Renal cortical epithelial cell (primary cell): ENCODE results near the gene SOX10. TPM values are rescaled to one million over a fixed set of nuclear protein-coding genes. Genes with fewer than 3 reads are reported as not detected.
A peak's percentile ranks its signal among the peaks of the same experiment; 100 is the strongest.
"Not testable (repeated sequence)": the region's sequence is repeated elsewhere in the genome, so short reads cannot be mapped to it uniquely, and the experiment has no call there.

Experiments
- DNase-seq: peaks from one replicate; pipeline ENCODE4 v3.0.0-alpha.2; 2011; ENCODE audit warnings: low read depth
- total RNA-seq: library from RNA; depleted of rRNA; stranded (reverse); fragments of >200 nt; gene quantifications from 2 replicates; pipeline ENCODE4 v1.2.3, GENCODE V29; 2014

The SOX10 gene
- total RNA-seq, 1 donor from 2014 or later = not detected

DNA sequence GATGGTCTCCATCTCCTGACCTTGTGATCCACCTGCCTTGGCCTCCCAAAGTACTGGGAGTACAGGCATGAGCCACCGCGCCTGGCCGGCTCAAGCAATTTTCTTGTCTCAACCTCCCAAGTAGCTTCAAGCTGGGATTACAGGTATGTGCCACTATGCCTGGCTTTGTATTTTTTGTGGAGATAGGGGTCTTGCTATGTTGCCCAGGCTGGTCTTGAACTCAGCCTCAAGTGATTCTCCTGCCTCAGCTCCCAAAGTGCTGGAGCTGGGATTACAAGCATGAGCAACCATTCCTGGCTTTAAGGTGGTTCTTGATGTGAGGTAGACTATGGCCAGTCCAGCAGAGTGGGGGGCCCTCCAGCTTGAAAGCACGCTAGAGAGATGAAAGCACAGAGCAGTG is 23.3 kb downstream of the SOX10 start:
- no peak for DNase-seq

DNA sequence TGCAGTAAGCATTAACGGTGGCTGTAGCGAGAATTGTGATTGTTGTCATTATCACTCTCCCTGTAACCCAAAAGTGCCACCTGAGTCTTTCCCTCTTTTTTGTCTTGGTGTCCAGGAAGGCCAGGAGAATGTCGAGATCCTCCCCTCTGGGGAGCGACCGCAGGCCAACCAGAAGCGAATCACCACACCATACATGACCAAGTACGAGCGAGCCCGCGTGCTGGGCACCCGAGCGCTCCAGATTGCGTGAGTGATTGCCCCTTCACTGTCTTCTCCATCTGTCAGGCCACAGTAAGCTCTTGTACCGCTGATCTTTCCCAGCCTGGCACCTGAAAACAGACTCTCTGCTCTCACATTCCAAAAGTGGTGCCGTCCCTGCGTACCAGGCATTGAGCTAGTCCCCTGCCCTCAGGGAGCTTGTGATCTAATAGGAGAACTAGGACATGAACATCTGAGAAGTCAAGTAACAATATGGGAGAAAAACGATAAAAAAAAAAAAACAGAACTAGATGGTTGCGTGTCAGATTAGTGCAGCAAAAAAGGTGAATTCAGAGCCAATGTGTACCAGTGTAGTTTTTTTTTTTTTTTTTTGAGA is 25.0 kb downstream of the SOX10 start:
- DNase-seq = no peak

DNA sequence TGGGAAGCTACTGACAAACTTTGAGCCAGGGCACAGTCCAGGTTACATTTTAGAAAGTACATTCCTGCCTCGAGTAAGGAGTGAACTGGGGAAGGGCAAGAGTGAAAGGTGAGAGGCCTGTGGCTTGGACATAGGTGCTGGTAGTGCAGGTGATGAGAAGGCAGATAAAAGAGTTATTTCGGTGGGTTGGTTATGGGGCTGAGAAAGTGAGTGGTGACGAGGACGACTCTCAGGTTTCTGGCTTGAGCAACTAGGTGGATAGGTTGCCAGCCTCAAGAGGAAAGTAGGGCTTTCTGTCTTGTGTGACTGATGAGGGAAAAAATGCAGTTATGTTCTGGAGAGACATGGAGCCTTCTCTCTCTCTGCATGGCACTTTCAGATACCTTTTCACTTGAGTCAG is 27.1 kb downstream of the SOX10 start:
- DNase-seq = no peak

DNA sequence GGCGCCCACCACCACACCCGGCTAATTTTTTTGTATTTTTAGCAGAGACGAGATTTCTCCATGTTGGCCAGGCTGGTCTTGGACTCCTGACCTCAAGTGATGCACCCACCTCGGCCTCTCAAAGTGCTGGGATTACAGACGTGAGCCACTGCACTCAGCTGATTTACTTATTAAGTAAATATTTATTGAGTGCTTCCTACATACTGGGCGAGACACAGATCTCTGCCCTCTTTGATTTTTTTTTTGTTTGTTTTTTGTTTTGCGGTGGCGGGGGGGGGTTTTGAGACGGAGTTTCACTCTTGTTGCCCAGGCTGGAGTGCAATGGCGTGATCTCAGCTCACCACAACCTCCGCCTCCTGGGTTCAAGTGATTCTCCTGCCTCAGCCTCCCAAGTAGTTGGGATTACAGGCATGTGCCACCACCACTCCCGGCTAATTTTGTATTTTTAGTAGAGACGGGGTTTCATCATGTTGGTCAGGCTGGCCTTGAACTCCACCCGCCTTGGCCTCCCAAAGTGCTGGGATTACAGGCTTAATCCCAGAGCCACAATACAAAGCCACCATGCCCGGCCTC is 28.4 kb downstream of the SOX10 start:
- not testable (repeated sequence) for DNase-seq

DNA sequence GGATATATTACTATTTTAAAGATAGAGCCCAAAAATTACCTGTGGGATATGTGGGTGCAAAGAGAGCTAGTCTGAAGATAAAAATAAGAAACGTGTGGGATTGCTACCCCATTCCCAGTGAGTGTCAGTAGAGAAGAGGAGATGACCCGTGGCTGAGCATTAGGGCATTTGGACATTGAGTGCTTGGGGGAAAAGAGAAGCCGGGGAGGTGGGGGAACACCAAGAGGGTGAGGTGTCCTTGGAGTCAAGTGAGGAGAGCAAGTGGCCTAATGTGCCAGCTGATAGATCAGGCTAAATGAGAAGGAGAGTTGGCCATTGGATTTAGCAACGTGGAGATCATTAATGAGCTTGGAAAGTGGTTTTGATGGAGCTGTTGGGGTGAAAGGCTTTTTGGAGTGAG is 29.7 kb downstream of the SOX10 start:
- no peak for DNase-seq

DNA sequence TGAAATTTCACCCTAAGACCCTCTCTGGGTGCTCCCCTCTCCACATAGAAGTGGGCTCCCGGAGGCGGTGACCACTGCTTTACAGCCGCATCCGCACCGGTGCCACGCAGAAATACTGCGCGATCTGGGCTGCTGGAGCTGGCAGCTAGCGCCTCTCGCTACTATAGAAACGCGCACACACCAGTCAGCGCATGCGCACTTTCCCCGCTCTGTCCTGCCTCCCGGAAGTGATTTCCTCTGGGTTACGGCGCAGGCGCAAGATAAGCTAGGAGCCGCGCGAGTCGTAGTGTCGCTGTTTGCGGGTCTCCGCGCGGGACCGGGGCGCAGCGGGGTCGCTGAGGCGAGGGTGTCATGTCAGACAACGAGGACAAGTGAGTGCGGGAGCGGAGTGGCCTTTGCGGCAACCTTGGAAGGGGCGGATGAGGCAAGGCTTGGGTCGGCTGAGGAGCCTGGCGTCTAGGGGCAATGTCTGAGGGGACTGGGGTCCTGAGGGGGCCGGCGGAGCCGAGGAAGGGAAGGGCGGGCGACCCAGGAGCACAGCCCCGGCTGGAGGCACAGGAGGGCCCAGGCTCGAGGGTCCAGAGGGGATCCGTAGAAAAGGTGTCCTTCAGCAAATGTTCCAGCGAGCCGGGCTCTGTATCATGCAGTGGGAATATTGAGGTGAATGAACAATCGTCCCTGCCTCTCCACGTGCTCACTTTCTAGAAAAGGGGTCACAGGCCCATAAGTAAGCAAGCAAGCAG is 30.7 kb downstream of the SOX10 start, which contains the start of the genes C22orf23 and POLR2F:
C22orf23 (minus strand) TSS at position 165 of the 743 bp plus-strand sequence. CDS start 452 bp downstream, outside the sequence.
POLR2F (plus strand) TSS at position 263 of the 743 bp plus-strand sequence; CDS start at position 352, 89 bp downstream.
- peak; percentile 90 for DNase-seq

DNA sequence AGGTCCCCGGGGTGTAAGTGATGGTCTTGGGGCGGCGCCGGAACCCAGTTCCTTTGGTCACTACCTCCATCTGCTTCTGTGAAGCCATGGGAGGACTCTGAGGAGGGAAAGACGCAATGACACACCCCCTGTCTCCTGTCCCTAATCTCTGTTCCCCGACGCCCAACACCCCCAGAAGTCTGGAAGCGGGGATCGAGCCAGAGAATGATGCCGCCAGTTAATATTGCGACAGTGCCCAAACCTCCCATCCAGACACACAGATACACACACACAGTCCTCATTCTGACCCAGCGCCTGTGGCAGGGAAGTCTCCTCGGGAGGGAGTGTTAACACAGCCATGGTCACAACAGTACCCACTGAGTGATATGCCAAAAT is 31.3 kb downstream of the SOX10 start:
- DNase-seq = no peak

DNA sequence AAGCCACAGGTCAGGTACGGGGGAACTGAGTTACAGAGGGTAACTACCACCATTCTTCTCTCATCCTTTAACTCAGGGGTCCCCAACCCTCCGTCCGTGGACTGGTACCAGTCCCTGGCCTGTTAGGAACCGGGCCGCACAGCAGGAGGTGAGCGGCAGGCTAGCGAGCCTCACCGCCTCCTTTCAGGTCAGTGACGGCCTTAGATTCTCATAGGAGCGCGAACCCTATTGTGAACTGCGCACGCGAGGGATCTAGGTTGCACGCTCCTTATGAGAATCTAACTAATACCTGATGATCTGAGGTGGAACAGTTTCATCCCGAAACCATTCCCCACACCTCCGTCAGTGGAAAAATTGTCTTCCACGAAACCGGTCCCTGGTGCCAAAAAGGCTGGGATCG is 31.7 kb downstream of the SOX10 start:
- not testable (repeated sequence) for DNase-seq

DNA sequence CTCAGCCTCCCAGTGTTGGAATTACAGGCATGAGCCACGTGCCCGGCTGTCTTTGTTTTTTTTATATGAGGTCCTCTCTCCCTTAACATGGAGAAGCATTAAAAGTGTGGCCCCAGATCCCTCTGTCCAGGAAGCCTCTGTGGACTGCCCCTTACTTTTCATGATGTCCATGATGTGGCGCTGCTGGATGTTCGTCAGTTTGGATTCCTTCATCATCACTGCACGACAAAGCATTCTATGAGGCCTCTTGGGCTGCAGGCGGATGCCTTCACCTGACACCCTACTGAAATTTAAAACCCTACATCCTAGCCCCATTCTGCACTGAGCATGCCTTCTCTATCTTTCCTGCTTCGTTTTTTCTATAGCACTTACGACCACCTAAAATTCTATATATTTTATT is 33.0 kb downstream of the SOX10 start:
- DNase-seq = no peak

DNA sequence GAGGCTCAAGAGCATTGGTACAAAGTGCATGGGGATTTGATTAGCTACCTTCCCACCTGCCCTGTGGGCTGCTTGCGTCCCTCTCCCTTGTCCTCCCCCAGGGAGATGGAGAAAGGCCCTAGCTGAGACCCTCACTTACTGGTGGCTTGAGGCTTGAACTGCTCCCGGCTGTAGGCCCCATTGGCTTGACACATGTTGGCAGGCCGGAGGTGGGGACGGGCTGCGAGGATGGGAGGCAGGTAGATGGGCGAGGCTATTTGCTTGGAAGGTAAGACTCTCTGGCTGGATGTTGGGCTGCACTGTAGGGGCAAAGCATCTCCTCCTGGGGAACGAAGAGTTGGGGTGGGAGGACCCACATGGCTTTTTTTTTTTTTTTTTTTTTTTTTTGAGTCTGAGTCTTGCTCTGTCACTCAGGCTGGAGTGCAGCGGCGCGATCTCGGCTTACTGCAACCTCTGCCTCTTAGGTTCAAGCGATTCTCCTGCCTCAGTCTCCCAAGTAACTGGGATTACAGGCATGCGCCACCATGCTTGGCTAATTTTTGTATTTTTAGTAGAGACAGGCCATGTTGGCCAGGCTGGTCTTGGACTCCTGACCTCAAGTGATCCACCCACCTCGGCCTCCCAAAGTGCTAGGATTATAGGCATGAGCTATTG is 37.1 kb downstream of the SOX10 start:
- DNase-seq = not testable (repeated sequence)

DNA sequence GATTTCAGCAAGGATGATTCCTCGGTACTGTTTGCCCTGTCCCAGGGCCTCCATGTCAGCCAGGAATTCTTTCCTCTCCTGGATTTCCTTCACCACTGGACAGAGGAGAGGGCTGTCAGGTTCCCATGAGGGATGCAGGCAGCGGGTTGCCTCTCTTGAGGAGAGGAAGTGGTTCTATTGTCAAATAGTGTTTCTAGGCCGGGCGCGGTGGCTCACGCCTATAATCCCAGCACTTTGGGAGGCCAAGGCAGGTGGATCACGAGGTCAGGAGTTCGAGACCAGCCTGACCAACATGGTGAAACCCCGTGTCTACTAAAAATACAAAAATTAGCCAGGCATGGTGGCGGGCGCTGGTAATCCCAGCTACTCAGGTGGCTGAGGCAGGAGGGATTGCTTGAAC is 39.9 kb downstream of the SOX10 start:
- not testable (repeated sequence) for DNase-seq

DNA sequence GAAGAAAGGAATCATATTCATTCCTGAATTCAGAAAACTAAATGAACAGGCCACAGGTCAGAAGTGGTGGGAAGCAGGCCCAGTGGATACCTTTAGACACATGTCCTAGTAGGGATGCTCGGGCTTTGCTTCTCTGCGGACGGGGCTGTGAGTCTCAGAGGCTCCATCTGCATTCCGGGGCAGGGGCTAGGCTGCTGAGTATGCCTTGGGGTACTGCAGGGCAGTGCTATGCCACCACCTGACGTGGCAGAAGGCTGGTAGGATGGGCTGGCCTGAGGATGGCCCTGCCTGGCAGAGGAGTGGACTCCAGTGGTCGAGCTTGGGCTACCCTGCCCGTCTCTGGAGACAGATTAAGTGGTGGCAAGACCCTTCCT is 40.5 kb downstream of the SOX10 start:
- no peak for DNase-seq

DNA sequence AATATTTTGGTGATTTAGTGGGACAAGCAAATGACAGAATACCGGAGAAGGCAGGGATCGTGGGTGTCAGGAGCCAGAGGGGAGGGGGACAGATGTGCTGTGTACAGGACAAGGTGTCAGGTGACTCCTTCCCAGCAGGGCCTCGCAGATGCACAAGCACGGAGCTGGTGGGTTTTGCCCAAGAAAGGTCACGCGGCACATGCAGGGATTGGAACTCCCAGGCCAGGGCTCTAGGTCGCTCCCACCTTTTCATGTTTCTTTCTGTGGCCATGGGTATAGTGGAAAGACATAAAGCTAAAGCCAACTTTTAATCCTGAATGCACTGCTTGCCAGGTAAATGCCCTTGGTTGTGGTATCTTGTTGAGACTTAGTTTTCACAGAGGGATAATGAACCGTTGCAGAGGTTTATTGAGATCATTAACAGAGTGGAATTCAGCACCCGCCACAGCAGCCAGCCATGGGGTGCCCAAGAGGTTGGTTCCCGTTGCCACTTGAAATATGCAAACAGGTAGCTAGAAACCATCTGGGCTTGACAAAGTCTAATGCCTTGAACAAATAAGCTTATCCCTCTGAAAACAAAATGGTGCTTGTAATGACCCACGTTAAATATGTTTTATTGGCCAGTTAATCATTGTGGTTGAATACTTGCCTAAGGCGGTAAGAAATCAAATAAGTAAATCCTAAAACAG is 41.1 kb downstream of the SOX10 start:
- DNase-seq = peak; percentile 84

DNA sequence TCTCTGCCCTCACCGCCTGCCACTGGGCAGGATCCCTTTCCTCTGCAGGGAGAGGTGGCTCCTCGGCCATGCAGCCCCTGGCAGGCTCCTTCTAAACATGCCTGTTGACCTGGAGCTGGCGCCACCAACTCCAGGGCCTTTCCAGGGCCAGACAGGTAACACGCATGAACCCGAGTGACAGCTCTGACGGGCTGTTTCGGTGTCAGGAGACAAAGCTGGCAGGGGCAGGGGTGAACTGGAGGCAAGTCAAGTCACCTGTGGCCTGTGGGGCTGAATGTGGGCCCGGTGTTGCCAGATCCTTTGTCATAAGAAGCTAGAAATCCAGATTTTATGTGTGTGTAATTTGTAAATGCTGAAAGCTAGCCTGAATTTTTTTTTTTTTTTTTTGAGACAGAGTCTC is 42.2 kb downstream of the SOX10 start:
- no peak for DNase-seq

DNA sequence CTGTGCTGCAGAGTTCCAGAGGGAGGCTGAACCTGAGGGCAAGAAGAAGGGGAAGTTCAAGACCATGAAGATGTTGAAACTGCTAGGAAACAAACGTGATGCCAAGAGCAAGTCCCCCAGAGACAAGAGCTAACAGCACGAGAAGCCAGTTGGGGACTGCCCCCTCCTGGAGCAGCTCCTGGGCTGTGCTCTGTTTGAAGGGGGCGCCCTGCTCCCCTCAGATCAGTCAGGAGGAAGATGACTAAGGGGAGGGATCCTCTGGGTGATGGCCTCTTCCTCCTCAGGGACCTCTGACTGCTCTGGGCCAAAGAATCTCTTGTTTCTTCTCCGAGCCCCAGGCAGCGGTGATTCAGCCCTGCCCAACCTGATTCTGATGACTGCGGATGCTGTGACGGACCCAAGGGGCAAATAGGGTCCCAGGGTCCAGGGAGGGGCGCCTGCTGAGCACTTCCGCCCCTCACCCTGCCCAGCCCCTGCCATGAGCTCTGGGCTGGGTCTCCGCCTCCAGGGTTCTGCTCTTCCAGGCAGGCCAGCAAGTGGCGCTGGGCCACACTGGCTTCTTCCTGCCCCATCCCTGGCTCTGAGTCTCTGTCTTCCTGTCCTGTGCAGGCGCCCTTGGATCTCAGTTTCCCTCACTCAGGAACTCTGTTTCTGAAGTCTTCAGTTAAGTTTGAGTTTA is 43.5 kb downstream of the SOX10 start:
- no peak for DNase-seq

DNA sequence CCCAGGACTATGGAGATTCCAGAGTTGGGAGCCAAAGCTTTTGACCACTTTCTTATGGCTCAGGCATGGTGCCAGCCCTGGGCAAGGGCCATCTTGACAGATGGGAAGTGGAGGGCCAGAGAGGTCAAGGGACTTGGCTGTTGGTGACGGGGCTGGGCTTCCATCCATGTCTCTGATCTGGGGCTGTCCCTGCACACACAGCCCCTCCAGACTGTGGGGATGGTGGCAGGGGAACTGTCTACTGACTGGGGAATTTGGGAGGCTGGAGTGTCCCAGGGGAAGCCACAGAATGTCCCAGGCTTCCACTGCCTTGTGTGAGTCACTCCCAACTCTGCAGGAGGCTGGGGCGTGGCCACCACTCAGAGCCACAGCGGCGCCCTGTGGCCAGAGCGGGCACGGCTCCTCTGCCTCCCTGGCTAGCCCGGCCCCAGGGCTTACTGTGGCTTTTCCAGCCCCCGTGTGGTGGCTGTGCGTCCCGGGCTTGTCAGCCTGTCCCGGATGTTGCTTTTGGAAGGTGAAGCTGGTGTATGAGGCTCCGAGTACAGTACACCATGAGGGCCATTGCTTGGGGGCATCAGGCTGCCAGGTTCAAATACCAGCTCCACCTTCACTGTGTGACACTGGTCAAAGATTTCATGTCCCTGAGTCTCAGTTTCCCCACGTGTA is 50.5 kb downstream of the SOX10 start:
- DNase-seq = peak; percentile 84

DNA sequence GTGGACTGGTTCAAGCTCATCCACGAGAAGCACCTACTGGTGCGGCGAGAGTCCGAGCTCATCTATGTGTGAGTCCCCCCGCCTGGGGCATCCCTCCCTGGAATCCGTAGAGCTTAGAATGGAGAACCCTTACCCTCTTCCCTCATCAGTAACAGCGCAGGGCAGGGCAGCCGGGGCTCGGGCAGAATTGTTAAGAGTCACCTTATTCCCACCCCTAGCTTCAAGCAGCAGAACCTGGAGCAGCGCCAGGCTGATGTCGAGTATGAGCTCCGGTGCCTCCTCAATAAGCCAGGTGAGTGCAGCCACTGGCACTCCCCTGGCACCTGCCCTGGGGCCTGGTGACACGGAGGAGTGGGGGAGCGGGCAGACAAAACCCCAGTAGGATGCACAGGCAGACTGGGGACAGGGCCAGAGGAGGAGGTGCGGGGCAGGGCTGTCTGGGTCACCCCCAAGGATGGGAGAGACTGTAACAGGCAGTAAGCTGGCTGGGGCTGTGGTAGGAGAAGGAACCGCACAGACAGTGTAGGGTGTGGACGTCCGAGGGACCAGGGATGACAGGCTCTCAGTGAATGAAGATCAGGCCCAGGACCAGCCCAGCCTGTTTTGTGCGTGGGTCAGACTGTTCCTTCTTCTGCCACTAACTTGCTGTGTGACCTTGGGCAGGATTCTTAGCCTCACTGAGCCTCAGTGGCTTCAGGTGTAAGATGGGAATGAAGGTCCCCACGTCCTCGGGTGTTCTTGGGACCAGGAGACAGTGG is 51.4 kb downstream of the SOX10 start:
- no peak for DNase-seq

DNA sequence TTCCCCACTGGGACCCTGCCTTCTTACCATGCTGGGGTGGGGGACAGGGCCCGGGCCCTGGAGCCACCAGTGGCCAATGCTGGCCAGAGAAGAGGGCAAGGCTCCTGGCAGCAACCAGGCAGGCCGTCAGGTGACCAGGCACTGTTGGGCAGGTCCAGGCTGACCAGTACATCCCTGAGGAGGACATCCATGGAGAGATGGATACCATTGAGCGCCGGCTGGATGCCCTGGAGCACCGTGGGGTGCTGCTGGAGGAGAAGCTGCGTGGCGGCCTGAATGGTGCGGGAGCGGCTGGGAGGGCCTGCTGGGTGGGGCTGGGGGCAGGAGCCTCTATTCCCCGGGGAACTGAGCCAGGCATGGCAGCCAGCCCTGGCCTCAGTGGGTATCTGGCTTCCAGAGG is 52.0 kb downstream of the SOX10 start:
- DNase-seq = no peak

DNA sequence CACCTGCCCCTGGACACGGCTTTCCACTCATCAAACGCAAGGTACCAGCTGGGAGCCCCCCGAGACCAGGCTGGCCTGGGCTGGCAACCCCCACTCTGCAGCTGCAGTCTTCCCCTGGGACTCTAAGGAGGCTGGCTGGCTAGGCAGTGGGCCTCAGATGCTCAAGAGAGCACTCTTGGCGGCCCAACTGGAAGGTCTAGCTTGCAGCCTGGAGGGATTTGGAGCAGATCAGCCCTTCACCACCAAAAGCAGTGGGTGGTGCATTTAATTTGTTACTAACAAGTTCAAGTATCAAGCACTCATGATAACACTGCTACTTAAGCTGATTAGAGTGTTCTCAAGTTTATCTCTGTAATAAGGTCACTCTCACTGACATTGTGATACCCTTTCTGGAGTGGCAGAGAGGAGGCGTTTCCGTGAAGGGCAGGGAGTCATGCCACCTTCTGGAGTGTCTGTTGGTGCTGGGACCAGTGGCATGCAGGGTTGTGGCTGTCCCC is 52.4 kb downstream of the SOX10 start:
- DNase-seq = no peak

DNA sequence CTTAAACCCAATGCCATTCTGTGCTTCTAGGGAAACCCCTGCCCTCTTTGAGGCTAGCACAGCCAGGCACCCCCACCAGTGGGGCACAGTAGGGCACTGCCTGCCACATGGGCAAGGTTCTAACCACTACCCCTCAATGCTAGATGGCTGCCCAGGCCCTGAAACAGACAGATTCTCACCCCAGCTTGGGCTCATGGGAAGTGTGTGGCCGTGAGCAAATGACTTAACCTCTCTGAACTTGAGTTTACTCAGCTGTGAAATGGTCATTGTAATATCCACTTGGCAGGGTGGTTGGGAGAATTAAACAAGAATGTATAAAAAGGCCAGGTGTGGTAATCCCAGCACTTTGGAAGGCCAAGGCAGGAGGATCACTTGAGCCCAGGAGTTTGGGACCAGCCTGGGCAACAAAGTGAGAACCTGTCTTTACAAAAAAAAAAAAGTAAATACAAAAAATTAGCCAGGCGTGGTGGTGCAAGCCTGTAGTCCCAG is 53.4 kb downstream of the SOX10 start:
- DNase-seq = peak; percentile 29
